DLD1 (cell line): Measurements from ENCODE around the gene MON2.

Experiments used
- in situ Hi-C: cut with HindIII; loops from 2 replicates; pipeline ENCODE4 v1.10.0; 2017; ENCODE audit warnings: low sequenced_read_pairs

MON2 gene

DNA sequence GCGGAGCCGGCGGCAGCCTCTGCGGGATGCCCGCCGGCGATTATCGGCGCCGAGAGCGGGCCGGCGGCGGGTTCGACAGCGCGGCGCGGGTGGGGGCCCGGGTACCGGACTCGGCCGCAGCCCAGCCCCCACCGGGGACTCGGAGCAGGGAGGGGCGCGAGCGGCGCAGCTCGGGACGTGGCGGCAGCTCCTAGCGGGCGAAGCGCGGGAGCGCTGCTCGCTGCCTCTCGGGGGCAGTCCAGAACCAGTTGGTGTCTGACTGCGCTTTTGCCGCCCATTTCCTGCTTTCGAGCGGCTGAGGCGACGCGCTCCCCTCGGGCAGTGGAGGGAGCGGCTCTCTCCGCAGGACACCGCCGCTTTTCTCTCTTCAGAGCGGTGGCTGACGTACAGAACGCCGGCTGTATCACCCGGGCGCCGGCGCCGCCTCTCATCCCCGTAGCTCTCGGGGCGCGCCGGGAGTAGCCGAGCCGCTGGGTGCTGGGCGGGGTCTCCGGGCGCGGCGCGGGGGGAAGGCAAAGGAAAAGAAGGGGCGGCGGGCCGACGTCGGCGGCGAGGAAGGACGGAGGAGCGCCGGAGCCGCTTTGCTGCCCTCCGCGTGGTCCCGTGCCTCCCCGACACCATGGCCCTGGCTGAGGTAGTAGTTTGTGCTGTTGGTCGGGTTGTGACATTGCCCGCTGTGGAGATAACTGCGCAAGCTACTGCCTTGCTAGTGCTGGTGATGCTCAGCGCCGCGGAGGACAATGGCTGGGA is 136.6 kb downstream of the MON2 start:
- in situ Hi-C loops: loop anchor here (25.0 kb wide), 1 partner anchor 459 kb away; no protein-coding TSS in a partner anchor

- in situ Hi-C loops: loop anchor here (25.0 kb wide), 1 partner anchor 459 kb away; no protein-coding TSS in a partner anchor
These were observed 137.1 kb downstream of the MON2 start for GRCh38 chr12:62603811-62604098.

DNA sequence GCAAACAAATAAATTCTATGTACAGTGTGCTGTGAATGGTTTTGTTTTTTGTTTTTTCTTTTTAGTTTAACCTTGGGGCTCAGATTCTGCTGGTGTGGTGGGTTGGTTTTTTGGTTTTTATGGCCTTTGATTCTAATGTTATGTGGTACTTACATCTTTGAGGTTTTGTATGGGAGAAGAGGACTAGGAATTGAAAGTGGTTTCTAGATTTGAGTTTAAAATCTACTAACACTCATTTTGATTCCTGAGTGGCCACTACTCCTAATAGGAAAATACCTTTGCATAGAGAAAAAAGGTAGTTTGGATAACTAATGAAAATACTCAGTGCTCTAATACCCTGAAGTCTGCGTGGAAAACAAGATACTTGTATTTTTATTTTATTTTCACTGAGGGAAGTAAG is 137.7 kb downstream of the MON2 start:
- in situ Hi-C loops: loop anchor here (25.0 kb wide), 1 partner anchor 458 kb away; no protein-coding TSS in a partner anchor

- in situ Hi-C loops: loop anchor here (25.0 kb wide), 1 partner anchor 457 kb away; no protein-coding TSS in a partner anchor
These were observed 138.2 kb downstream of the MON2 start for GRCh38 chr12:62604871-62605270.

- in situ Hi-C loops: loop anchor here (25.0 kb wide), 1 partner anchor 456 kb away; no protein-coding TSS in a partner anchor
These were observed 139.4 kb downstream of the MON2 start for GRCh38 chr12:62605981-62606380.

- in situ Hi-C loops: loop anchor here (25.0 kb wide), 1 partner anchor 456 kb away; no protein-coding TSS in a partner anchor
These were observed 140.0 kb downstream of the MON2 start for GRCh38 chr12:62606654-62607053.

- in situ Hi-C loops: loop anchor here (25.0 kb wide), 1 partner anchor 449 kb away; no protein-coding TSS in a partner anchor
These were observed 146.5 kb downstream of the MON2 start for GRCh38 chr12:62613081-62613480.

GRCh38 chr12:62618319-62618718 is 151.7 kb downstream of the MON2 start:
- in situ Hi-C loops: loop anchor here (25.0 kb wide), 1 partner anchor 444 kb away; no protein-coding TSS in a partner anchor

GRCh38 chr12:62618930-62619329 is 152.3 kb downstream of the MON2 start:
- in situ Hi-C loops: loop anchor here (25.0 kb wide), 1 partner anchor 443 kb away; no protein-coding TSS in a partner anchor

DNA sequence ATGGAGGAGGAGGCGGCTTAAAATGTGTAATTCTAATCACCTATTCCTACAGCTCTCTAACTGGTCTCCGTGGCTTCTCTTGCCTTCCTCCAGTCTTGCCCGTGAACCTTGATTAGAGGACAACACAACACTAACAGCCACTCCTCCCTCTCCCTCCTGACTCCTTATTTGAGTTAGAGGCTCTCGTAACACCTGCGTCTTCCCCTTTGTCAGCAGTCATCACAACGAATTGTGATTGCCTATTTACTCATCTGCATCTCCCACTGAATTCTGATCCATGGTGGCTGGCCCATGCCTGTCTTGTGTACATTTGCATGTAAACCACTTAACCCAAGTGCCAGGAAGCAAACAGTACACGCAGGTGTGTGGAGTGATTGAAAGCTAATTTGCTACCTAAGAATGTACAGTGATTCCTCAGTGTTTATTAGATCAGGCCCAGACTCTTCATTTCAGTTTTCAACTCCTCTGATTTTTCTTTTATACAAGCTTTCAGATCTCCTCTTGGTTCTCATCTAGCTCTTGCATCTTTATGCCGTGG is 154.5 kb downstream of the MON2 start:
- in situ Hi-C loops: loop anchor here (25.0 kb wide), 1 partner anchor 441 kb away; no protein-coding TSS in a partner anchor

GRCh38 chr12:62622177-62622576 is 155.6 kb downstream of the MON2 start:
- in situ Hi-C loops: loop anchor here (25.0 kb wide), 1 partner anchor 440 kb away; no protein-coding TSS in a partner anchor

GRCh38 chr12:62625228-62625627 is 158.6 kb downstream of the MON2 start:
- in situ Hi-C loops: no loop called here

GRCh38 chr12:62627181-62627580 is 160.6 kb downstream of the MON2 start:
- in situ Hi-C loops: no loop called here

GRCh38 chr12:62629413-62629812 is 162.8 kb downstream of the MON2 start:
- in situ Hi-C loops: no loop called here

- in situ Hi-C loops: no loop called here
These were observed 163.5 kb downstream of the MON2 start for GRCh38 chr12:62629971-62630739.

GRCh38 chr12:62631471-62632410 is 165.1 kb downstream of the MON2 start:
- in situ Hi-C loops: no loop called here

- in situ Hi-C loops: no loop called here
These were observed 165.8 kb downstream of the MON2 start for GRCh38 chr12:62632411-62632918.

- in situ Hi-C loops: no loop called here
These were observed 169.0 kb downstream of the MON2 start for GRCh38 chr12:62635649-62636048.

DNA sequence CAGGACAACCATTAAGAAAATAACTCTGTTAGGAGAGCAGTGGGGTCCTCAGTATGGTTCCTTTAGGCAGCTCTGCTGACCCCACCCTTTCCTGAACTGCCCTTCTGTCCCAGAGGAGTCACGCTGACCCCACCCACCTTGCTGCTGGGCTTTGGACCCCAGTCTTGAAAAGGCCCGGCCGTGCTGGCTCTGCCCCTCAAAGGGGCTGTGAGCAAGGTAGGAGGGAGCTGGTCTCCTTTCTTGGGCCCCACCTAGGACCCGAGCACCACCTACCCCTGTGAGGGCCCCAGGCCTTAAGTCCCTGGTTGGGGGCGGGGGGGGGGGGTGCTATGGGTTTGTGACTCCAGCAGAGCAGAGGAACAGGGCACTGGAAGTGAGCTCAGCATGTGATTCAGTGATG is 171.1 kb downstream of the MON2 start:
- in situ Hi-C loops: no loop called here

GRCh38 chr12:62640910-62641448 is 174.4 kb downstream of the MON2 start:
- in situ Hi-C loops: no loop called here
